Heart left ventricle (tissue), 16 donors: ENCODE results near the gene TOLLIP. TPM values are rescaled to one million over a fixed set of nuclear protein-coding genes. Genes with fewer than 3 reads are reported as not detected.
"Not testable (repeated sequence)": the region's sequence is repeated elsewhere in the genome, so short reads cannot be mapped to it uniquely, and the experiment has no call there.

Experiments used
- ATAC-seq, 4 donors: fragments of 200-7000 bp; cut with Tn5 transposase; one replicate each; pipeline ENCODE4 v1.9.1; 2020 to 2022; ENCODE audit warnings: moderate library complexity in 4 of 4, mild to moderate bottlenecking in 3 of 4, moderate number of reproducible peaks in 1 of 4
- DNase-seq, 5 donors: peaks; one replicate each; pipeline ENCODE4 v3.0.0-alpha.2; 2020
- H3K27ac ChIP-seq, 12 donors: fragments of 200-600 bp; sonication (generic) in 4 of 12; one replicate each; pipeline versions ENCODE4 v1.5.0 to v1.8.0; 2016 to 2022; ENCODE audit warnings: mild to moderate bottlenecking in 2 of 12
- H3K27me3 ChIP-seq, 9 donors: fragments of 200-600 bp; sonication (generic) in 2 of 9; one replicate each; pipeline versions ENCODE4 v1.5.1 to v1.8.0; 2016 to 2022; ENCODE audit warnings: mild to moderate bottlenecking in 3 of 9
- H3K36me3 ChIP-seq, 9 donors: fragments of 200-600 bp; sonication (generic) in 2 of 9; one replicate each; pipeline versions ENCODE4 v1.5.0 to v1.8.0; 2018 to 2022; ENCODE audit warnings: mild to moderate bottlenecking in 2 of 9
- H3K4me1 ChIP-seq, 12 donors: fragments of 200-600 bp; sonication (generic) in 4 of 12; one replicate each; pipeline versions ENCODE4 v1.5.0 to v1.8.0; 2016 to 2022; ENCODE audit warnings: mild to moderate bottlenecking in 3 of 12
- H3K4me3 ChIP-seq, 12 donors: fragments of 200-600 bp; sonication (generic) in 4 of 12; one replicate each; pipeline versions ENCODE4 v1.5.0 to v1.8.0; 2017 to 2022; ENCODE audit warnings: mild to moderate bottlenecking in 9 of 12, moderate library complexity in 4 of 12
- H3K9me3 ChIP-seq, 12 donors: fragments of 200-600 bp; sonication (generic) in 4 of 12; one replicate each; pipeline versions ENCODE4 v1.5.0 to v1.8.0; 2016 to 2022; ENCODE audit warnings: mild to moderate bottlenecking in 1 of 12
- POLR2A ChIP-seq, 2 donors: fragments of 450-650 bp; IDR thresholded peaks; one replicate each; pipeline ENCODE4 v1.6.1; 2017; ENCODE audit warnings: antibody characterized with exemption in 2 of 2, mild to moderate bottlenecking in 2 of 2, moderate library complexity in 2 of 2
- WGBS, 4 donors: extraction: QIAGEN DNeasy Blood & Tissue Kit in 2 of 4; methylation state at CpG; one replicate each; pipeline versions ENCODE4 v1.1.5 to v1.1.7; 2013 to 2018; 5-methylcytosine and 5-hydroxymethylcytosine counted together
- intact Hi-C, 10 donors: fragments of 100-400 bp; cut with DNase I; formaldehyde crosslinking; loops; one replicate each; pipeline versions ENCODE4 v1.11.1 to v1.14.2; 2022
- polyA plus RNA-seq, 2 donors: library from polyadenylated mRNA; stranded (reverse); fragments of 200-250 nt; gene quantifications; one replicate each; pipeline ENCODE4 v1.2.3, GENCODE V29; 2013
- total RNA-seq, 9 donors: library from RNA; depleted of rRNA in 2 of 9; stranded (reverse); fragments of >200 nt in 2 of 9; fragmentation: NEBNext Ultra II Directional in 3 of 9; extraction: Animal tissue kit (Norgen Biotek cat#: 25700) in 3 of 9; gene quantifications; one replicate each; pipeline versions ENCODE4 v1.1.0 to v1.2.4, GENCODE V29; 2016 to 2023
- TF ChIP-seq, protein P1 (sequence below), 12 donors: fragments of 200-600 bp; sonication (generic) in 4 of 12; IDR thresholded peaks; one replicate each; pipeline versions ENCODE4 v1.5.0 to v1.8.0; 2018 to 2022; ENCODE audit warnings: antibody characterized with exemption in 12 of 12, mild to moderate bottlenecking in 5 of 12
- donor health status: ischemic (EF 13 %, LVEDD 7.1; RV severe dilation, severe dysfunction).
- donor health status: healthy with polysubstance abuse.
- donor health status: DM: no; HTN: yes; CAD: no.
- donor health status: DM: no; HTN: no; CAD: no.
- donor health status: ischemic (EF 25% LVEDD 6.9; RV normal size, moderate dysfunction).
- donor health status: ischemic (EF 25% LVEDD 5.7; RV mildly dilated, moderate dysfunction).
- donor health status: healthy.
- donor health status: DM: yes; HTN: yes; CAD: no.
- donor health status: ischemic (EF 35%, LVEDD 5.7; RV mildly dilated, moderate dysfunction).
- donor health status: nonischemic (EF 11% LVEDD 7.7; RV severe dilation, severe dysfunction).
- donor health status: DM: yes; HTN: yes; CAD: no.
- donor health status: PGD.
- donor health status: ischemic (EF 29% LVEDD 5.4; RV normal size, mild dysfunction).
- donor health status: nonischemic (EF 23%, LVEDD 6.1; RV moderate dilation, normal function).

Gene TOLLIP
- total and polyA plus RNA-seq, 11 donors: 27.4 to 57.2 (median 44.9) TPM

- H3K27me3 ChIP-seq, H3K9me3 ChIP-seq, DNase-seq, H3K27ac ChIP-seq, H3K4me3 ChIP-seq, ATAC-seq, H3K4me1 ChIP-seq, H3K36me3 ChIP-seq, intact Hi-C loops: not testable (repeated sequence)
- WGBS, 4 donors: 93 to 99% (median 95%) methylated on average over 6 to 9 of the region's 9 CpGs
Measured at GRCh38 chr11:1244557-1244956, 64.9 kb downstream of the TOLLIP start.

DNA sequence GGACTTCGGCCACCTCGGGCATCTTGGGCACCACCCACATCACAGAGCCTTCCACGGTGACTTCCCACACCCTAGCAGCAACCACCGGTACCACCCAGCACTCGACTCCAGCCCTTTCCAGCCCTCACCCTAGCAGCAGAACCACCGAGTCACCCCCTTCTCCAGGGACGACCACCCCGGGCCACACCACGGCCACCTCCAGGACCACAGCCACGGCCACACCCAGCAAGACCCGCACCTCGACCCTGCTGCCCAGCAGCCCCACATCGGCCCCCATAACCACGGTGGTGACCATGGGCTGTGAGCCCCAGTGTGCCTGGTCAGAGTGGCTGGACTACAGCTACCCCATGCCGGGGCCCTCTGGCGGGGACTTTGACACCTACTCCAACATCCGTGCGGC, 65.9 kb downstream of the TOLLIP start:
- H3K4me1 ChIP-seq, intact Hi-C loops, H3K36me3 ChIP-seq, H3K27me3 ChIP-seq, H3K4me3 ChIP-seq, H3K27ac ChIP-seq, ATAC-seq, DNase-seq, H3K9me3 ChIP-seq: not testable (repeated sequence)
- 92 to 98% (median 95%) methylated on average over 6 to 13 of the region's 18 CpGs for WGBS, 4 donors

- intact Hi-C loops, H3K4me3 ChIP-seq, H3K36me3 ChIP-seq, H3K9me3 ChIP-seq, H3K27ac ChIP-seq, H3K4me1 ChIP-seq, H3K27me3 ChIP-seq, ATAC-seq, DNase-seq: not testable (repeated sequence)
- WGBS, 4 donors: 85 to 95% (median 92%) methylated on average over 7 to 10 of the region's 11 CpGs
Measured at GRCh38 chr11:1242751-1243150, 66.7 kb downstream of the TOLLIP start.

- H3K27me3 ChIP-seq: no peaks in the 10 kb centered on the region
- intact Hi-C loops: no loop called here
- TF ChIP-seq, protein P1, sequence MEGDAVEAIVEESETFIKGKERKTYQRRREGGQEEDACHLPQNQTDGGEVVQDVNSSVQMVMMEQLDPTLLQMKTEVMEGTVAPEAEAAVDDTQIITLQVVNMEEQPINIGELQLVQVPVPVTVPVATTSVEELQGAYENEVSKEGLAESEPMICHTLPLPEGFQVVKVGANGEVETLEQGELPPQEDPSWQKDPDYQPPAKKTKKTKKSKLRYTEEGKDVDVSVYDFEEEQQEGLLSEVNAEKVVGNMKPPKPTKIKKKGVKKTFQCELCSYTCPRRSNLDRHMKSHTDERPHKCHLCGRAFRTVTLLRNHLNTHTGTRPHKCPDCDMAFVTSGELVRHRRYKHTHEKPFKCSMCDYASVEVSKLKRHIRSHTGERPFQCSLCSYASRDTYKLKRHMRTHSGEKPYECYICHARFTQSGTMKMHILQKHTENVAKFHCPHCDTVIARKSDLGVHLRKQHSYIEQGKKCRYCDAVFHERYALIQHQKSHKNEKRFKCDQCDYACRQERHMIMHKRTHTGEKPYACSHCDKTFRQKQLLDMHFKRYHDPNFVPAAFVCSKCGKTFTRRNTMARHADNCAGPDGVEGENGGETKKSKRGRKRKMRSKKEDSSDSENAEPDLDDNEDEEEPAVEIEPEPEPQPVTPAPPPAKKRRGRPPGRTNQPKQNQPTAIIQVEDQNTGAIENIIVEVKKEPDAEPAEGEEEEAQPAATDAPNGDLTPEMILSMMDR (IDR thresholded peaks at IDR 0.05): no peak
- TF ChIP-seq POLR2A (IDR thresholded peaks at IDR 0.05): no peak
- ATAC-seq: no peak
- 93 to 96% (median 94%) methylated on average over 20 of the region's 20 CpGs for whole genome bisulfite sequencing, 4 donors
- no peaks in the 10 kb centered on the region for H3K4me1 ChIP-seq
- no peaks in the 10 kb centered on the region for H3K36me3 ChIP-seq
- no peak for DNase-seq
- no peak overlapping the region for H3K4me3 ChIP-seq
- H3K27ac ChIP-seq: no peak overlapping the region
- no peaks in the 10 kb centered on the region for H3K9me3 ChIP-seq
Measured at GRCh38 chr11:1242289-1242688, 67.1 kb downstream of the TOLLIP start.

DNA sequence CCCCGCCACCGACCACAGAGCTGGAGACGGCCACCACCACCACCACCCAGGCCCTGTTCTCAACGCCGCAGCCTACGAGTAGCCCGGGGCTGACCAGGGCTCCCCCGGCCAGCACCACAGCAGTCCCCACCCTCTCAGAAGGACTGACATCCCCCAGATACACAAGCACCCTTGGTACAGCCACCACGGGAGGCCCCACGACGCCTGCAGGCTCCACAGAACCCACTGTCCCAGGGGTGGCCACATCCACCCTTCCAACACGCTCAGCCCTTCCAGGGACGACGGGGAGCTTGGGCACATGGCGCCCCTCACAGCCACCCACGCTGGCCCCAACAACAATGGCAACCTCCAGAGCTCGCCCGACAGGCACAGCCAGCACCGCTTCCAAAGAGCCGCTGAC, 67.7 kb downstream of the TOLLIP start:
- Histone ChIP-seq H3K9me3 (no peaks in the 10 kb centered on the region), H3K36me3 (no peaks in the 10 kb centered on the region), H3K4me1 (no peaks in the 10 kb centered on the region), H3K4me3 (no peak overlapping the region), H3K27ac (no peak overlapping the region), H3K27me3 (no peaks in the 10 kb centered on the region)
- WGBS, 4 donors: 91 to 96% (median 94%) methylated on average over 19 to 20 of the region's 20 CpGs
- TF ChIP-seq POLR2A (IDR thresholded peaks at IDR 0.05): no peak
- TF ChIP-seq, protein P1 (IDR thresholded peaks at IDR 0.05): no peak
- intact Hi-C loops: no loop called here
- no peak for DNase-seq
- no peak for ATAC-seq

DNA sequence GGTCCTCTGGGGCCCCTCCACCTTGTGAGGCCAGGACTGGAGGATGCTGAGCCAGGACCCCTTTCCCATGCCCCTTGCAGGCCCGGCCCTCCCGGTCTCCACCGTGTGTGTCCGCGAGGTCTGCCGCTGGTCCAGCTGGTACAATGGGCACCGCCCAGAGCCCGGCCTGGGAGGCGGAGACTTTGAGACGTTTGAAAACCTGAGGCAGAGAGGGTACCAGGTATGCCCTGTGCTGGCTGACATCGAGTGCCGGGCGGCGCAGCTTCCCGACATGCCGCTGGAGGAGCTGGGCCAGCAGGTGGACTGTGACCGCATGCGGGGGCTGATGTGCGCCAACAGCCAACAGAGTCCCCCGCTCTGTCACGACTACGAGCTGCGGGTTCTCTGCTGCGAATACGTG, 68.7 kb downstream of the TOLLIP start:
- Histone ChIP-seq H3K9me3 (no peaks in the 10 kb centered on the region), H3K27me3 (no peaks in the 10 kb centered on the region), H3K27ac (no peak overlapping the region), H3K4me1 (no peaks in the 10 kb centered on the region), H3K36me3 (no peaks in the 10 kb centered on the region), H3K4me3 (no peak overlapping the region)
- intact Hi-C loops: no loop called here
- ATAC-seq (no peak), DNase-seq (no peak)
- 91 to 94% (median 93%) methylated on average over 24 to 25 of the region's 25 CpGs for WGBS, 4 donors
- no peak for TF ChIP-seq POLR2A (IDR thresholded peaks at IDR 0.05)
- TF ChIP-seq, protein P1 (IDR thresholded peaks at IDR 0.05): no peak
